A673 (cell line): ENCODE results near the gene PI16.

Experiments used
- CTCF ChIP-seq: fragments of 300-800, 200-600 bp; sonication (generic); conservative IDR thresholded peaks from 2 replicates; pipeline ENCODE4 v1.5.1; 2017; ENCODE audit warnings: low read depth, mild to moderate bottlenecking, antibody characterized with exemption, low read length, moderate library complexity, mixed read lengths
- EZH2 ChIP-seq: fragments of 200-600 bp; sonication (generic); IDR thresholded peaks from 2 replicates; pipeline ENCODE4 v1.6.1; 2017; ENCODE audit warnings: borderline replicate concordance, low read depth, mild to moderate bottlenecking, mixed read lengths, antibody characterized with exemption, low read length; ENCODE audit not compliant: poor library complexity, severe bottlenecking

GRCh38 chr6:36989264-36989663 is 34.7 kb downstream of the PI16 start:
- TF ChIP-seq CTCF = no peak
- TF ChIP-seq EZH2 = no peak
